IPS-11a (cell line): Measurements from ENCODE around the gene GKN1.
"Not testable (repeated sequence)": the region's sequence is repeated elsewhere in the genome, so short reads cannot be mapped to it uniquely, and the experiment has no call there.

Experiments
- H3K4me3 ChIP-seq: one replicate; pipeline ENCODE4 v1.5.1; 2013; ENCODE audit warnings: low read depth, low read length, control low read depth

The GKN1 gene

DNA sequence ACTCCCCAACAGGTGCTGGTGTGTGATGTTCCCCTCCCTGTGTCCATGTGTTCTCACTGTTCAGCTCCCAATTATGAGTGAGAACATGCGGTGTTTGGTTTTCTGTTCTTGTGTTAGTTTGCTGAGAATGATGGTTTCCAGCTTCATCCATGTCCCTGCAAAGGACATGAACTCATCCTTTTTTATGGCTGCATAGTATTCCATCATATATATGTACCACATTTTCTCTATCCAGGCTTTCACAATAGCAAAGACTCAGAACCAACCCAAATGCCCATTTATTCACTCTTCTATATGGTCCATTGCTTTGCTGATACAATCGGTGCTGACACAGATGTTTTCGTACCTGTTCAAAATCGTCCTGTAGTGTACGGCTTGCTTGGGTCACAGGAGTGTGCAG, 19.0 kb upstream of the GKN1 start:
- not testable (repeated sequence) for H3K4me3 ChIP-seq

DNA sequence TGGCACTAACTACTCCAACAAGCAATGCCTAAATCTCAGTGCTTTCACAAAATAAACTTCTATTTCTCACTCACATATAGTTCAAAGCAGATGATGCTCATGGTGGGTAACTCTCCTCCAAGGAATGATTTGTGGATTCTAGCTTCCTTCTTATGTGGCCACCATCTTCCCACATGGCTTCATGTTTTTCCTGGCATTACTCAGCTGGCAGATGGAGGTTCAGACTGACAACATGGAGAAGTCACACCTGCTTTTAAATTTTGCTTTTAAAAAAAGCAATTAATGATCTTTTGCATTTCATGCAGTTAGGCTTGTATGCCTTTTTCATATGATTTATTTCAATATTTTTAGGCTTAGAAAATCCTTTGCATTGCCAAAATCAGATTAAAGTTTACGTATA, 15.4 kb upstream of the GKN1 start:
- H3K4me3 ChIP-seq = no peak overlapping the region

DNA sequence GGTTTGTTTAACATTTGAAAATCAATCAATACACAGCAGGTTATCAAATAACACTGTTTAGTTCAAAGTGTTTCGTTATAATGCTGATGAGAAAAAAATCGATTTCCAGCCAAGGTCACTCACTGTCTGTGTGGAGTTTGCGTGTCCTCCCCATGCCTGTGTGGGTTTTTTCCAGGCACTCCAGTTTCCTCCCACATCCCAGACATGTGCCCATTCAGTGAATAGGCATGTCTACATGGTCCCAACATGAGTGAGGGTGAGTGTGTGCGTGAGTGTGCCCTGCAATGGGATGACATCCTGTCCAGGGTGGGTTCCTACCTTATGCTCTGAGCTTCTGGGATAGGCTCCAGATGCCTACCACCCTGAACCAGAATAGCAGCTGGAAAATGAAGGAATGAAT, 13.1 kb upstream of the GKN1 start:
- no peak overlapping the region for H3K4me3 ChIP-seq

DNA sequence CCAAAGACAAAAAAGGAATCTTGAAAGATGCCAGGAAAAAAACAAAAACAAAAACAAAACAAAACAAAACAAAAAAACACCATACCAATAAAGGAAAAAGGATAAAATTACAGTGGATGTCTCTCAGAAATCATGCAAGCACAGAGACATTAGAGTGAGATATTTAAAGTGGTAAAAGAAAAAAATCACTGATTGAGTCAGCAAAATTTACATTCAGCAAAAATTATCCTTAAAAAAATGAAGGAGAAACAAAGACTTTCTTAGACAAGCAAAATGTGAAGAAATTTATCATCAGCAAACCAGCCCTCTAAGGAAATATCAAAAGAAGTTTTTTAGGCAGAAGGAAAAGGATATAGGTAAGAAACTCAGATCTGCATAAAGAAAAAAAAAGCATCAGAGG, 10.2 kb upstream of the GKN1 start:
- no peak overlapping the region for H3K4me3 ChIP-seq

DNA sequence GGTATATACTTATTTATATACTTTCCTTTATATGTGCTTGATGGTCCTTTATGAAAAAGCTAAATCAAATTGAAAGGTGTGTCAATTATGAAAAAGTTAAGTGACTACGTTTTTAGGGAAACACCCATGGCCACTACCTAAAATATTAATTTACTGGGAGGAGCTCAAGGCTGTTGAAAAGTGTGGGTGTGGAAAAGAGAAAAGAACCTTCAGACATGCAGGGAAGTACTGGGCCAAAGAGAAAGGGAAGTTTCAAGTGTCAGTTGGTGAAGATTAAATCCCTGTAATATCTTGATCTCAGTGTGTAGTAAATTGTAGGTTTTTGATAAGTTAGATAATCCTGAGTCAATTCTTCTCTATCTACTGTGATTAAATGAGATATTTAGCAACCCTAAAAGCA, 6.2 kb upstream of the GKN1 start:
- H3K4me3 ChIP-seq = no peak overlapping the region

DNA sequence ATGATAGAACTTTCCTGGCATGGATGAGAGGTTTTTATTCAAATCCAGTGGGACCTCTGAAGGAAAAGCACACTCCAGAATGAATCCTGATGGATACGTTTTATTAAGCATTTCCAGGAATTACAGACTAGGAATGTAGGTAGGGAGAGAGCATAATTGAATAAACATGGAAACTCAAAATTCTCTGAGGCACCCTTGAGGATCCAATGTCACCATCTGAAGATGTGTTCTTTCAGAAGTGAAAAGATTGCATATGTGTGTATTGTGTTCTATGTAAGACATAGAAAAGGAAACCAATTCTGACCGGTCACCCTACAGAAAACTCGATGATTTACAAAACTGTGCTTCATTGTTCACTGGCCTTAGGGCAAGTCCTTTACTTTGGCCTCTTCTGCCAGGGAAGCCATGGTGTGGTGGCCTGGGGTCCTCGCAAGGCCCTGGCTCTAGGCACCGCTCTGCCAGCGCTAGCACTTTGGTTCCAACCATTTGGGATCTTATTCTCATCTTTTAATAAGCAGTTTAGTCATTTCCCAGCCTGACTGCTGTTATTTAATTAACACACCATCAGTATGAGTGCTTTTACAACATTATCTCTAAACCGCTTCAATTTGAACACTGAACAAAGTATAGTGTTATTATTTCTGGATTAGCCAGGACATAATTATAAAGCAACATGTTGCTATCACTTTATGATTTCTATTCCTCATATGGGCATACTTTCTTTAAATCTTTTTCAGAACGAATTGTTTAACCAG, 4.5 kb upstream of the GKN1 start:
- H3K4me3 ChIP-seq = no peak overlapping the region

DNA sequence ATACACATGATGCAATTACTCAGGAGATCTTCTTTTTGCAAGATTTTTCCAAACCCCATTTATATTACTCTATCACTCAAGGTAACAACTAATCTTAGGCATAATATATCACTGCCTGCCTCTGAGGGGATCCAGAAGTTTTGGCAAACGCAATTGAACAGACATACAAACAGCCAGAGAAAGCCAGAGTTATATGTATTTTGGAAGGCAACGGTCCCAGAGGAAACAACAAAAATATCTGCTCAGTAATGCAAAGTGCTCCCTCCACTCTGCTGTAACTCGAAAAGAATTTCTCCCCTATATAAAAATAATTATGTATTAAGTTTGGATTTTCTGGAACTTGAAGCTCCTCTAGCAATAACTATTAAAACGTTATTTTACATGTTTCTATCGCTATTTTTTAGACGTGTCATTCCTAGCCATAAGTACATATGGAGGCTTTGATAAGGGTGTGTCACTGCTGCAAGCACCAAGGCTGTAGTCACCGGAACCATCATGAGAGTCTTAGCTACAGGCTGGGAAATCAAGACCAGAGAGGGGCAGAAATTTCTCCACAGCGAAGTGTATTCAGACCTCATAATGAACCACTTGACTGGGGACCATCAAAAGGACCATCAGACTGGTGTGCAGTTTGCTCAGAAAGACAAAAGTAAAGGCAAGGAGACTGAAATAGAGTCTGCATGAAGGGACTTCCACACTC, 3.7 kb upstream of the GKN1 start:
- no peak overlapping the region for H3K4me3 ChIP-seq

DNA sequence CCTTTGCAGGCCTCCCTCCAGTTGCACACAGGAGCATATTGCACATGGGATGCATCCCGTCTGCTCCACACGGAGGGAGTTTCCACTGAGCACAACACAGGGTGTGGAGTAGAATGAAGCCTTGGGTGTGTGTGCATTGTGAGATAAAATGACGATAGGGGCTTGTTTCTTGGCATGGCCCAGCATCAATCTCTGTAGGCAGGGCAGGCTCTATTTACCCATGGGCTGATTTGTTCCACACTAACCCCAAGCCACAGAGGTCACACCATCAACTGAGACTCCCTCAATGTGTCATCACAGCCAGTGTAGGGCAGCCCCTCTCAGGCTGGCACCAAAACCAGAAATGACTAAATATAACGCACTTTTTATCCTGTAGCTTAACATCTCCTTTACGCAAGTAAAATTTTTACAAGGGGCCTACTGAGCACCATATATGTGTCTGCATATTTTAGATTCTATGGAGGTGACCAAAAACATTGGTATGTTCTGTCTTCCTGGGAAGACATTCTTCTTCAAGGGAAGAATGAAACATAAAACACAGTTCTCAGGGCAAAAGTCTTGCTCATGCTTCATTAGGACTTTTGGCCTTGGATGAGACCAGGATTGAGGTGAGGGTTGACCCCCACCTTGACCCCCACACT, 2.7 kb upstream of the GKN1 start:
- no peak overlapping the region for H3K4me3 ChIP-seq

DNA sequence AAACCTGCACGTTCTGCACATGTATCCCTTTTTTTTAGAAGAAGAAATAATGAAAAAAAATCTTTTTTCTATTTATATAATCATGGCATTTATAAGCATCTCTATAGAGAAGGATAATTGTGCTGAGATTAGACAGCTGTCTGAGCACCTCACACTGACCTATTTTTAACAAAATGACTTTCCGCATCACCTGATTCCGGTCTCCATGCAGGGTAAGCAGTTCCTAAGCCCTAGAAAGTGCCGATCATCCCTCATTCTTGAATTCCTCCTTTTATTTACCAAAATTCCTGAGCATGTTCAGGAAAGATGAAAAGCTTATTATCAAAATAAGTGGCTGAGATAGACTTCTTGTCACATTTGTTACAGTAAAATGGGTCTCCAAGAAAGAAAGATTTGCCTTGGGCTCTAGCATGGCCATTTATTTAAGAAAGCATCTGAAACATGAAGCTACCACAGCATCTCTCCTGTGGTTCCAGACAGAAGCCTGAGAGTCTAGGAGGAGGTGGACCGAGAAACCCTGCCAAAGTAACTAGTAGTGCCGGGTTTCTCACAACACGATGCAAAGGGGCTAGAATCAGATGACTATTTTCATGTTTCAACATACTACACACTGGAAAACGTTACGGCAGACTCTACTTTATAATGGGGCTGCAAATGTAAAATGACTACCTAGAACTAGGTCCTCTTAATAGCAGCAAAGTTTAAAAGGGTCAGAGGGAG, 670 bp downstream of the GKN1 start:
- H3K4me3 ChIP-seq = no peak overlapping the region

DNA sequence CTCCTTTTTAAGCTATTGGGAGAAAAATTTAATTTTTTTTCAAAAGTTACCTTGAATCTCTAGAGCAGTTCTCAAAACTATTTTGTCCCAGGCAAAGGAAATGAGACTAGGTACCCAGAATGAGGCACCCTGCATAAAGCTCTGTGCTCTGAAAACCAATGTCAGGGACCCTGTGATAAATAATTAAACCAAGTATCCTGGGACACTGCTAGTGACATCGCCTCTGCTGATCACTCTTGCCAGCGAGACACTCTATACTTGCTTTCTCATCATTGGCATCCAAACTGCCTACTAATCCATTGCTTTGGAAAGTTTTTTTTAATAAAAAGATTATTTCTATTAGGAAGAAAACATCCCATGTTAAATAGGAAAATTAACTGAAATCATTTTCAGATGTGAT, 1.4 kb downstream of the GKN1 start:
- H3K4me3 ChIP-seq = no peak overlapping the region

DNA sequence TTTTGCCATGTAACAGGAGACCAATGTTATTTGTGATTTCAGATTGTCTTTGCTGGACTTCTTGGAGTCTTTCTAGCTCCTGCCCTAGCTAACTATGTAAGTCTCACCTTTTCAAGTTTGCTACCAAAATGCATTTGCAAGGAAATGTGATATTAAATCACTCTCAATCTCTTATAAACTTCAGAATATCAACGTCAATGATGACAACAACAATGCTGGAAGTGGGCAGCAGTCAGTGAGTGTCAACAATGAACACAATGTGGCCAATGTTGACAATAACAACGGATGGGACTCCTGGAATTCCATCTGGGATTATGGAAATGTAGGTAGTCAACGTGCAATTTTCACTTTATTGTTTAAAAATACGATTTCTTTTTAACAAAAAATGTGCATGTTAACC, 3.0 kb downstream of the GKN1 start:
- H3K4me3 ChIP-seq = no peak overlapping the region

DNA sequence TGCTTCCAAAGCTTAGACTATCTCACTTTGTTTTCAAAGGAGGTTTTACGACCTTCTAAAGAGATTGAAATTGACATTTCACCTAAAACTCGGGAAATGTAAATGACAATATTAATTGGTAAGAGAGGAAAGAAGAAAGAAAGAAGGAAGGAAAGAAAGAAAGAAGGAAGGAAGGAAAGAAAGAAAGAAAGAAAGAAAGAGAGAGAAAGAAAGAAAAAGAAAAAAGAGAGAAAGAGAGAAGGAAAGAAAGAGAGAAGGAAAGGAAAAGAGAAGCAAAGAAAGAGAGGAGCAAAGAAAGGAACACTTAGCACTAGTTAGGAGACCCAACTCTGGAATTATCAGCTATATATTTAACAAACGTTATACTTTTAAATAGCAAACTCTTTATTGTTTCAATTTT, 3.7 kb downstream of the GKN1 start:
- no peak overlapping the region for H3K4me3 ChIP-seq

DNA sequence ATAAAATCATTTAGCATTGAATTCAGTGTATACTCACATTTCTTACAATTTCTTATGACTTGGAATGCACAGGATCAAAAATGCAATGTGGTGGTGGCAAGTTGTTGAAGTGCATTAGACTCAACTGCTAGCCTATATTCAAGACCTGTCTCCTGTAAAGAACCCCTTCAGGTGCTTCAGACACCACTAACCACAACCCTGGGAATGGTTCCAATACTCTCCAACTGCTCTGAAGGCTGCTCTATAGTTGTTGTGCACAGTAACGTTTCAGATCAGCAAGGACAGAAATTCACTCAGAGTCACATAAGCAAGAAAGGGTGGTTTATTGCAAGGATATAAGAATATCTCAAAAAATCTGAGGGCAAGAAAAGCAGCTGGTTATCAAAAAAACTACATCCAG, 6.5 kb downstream of the GKN1 start:
- H3K4me3 ChIP-seq = no peak overlapping the region

DNA sequence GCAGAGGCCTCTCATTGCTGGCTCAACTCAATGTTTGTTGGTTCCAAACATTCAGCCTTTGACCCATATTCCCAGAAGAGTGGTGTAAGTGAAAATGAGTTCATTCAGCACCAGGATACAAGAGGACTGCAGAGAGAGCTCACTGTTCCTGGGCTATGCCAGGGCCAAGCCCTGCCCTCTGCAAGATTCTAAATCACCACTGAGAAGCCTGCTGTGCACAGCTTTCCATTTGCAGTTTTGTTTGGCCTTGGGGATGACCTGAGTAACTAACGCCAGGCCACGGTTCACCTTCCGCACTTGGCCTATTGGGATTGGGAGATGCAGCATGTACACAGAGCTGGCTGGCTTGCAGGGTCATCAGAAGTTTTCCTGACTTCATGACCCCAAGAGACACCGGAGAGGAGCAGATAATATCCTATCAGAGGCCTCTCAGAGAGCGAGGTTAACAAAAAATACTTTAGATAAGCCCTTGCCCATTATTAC, 12.6 kb downstream of the GKN1 start:
- H3K4me3 ChIP-seq = no peak overlapping the region

DNA sequence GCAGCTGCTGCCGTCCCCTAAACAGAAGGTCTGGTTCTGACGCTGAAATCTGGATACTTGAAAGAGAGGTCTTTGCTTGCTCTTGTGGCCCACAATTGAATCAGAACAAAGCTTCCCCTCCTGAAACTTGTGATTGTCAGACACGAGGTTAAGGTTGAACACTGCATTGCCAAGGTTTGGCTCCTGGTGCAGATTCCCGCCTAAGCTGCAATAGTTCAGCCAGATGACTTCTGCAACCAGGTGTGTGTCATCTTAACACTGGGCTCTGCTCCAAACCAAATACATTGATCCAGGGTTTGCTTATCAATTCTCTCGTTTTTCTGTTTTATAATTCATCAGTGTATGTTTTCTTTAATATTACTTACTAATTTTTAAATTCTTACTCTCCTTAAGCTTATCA, 14.6 kb downstream of the GKN1 start:
- no peak overlapping the region for H3K4me3 ChIP-seq

DNA sequence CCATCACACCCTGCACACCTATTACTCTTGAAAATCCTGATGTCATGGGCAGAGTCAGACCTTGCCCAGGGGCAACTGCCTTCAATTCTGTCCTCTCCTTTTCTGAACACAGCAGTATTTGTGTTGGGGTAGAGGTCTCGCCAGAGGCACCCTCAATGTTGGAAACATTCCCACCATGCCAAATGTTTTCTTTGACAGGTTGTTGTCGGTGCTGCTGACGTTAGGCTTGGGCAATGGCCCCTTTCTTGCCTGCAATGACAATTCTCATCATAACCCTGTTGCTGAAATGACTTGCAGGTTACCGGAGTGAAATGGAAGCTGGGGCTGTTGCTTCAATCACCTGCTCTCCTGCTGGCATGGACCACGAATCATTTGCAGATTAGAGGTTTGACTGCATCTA, 17.9 kb downstream of the GKN1 start:
- no peak overlapping the region for H3K4me3 ChIP-seq

DNA sequence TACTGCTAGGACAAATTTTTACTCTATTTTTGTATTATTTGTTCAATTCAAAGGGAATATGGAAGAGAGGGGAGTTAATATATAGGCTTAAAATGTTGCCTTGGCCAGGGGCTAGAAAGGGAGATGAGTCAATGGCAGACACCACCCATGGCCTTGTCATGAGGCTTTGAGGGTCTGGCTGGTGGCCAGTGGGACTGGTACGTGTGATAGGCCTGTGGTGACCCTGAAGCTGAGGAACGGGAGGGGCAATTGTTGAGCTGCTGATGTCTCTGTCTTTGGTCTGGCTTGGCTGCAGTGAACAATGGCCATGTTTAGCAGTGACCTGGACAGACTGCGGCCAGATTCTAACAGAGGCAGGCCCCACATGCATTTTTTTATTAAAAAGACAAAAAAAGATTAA, 18.5 kb downstream of the GKN1 start:
- no peak overlapping the region for H3K4me3 ChIP-seq

DNA sequence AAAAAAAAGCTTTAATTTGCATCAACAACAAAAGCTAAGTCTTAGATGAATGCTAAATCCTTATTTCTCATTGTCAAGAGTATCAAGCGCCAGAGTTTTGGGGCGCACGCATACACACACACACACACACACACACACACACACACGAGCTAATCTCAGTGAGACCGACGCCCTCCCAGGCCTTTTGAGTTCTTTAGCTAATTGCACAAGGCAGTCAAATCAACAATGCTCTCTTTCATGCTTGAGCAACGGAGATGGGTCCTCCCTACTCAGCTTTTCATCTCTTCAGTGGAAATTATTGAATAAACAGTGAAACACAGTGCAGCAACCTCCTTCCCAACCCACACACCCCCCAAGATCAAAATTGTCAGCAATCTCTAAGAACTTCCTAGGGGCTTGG, 19.2 kb downstream of the GKN1 start:
- H3K4me3 ChIP-seq = no peak overlapping the region

DNA sequence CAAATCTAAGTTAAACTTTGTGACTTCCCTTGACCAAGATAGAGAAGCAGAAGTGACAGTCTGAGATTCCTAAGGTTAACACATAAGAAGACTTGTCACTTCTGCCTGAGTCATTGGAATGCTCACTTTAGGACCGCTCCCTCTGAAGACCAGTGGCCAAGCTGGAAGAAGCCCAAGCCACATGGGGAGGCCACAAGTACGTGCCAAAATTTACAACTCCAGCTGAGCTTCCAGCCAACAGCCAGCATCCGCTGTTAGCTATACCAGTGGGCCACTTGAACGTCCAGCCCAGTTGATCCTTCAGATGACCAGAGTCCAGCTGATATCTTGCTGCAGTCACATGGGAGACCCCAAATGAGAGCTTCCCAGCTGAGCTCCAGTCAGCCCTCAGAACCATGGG, 20.4 kb downstream of the GKN1 start:
- H3K4me3 ChIP-seq = no peak overlapping the region

DNA sequence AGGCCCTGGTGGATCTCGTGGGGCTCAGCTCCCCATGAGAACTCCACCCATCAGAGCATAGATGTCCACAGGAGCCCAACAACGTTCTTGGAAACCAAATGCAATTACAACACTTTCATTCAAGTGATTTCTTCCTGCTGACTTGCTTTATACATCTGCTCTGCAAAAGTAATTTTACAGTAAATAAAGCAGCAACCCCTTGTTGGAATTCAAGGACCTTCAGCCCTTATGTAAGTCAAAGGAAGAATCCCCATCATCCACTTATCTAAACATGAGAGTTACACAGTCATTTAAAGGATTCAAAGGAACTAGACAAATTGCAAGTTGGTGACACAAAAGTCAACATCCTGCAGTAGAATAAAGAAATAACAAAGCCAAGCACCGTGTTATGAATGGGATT, 21.5 kb downstream of the GKN1 start:
- H3K4me3 ChIP-seq = no peak overlapping the region

DNA sequence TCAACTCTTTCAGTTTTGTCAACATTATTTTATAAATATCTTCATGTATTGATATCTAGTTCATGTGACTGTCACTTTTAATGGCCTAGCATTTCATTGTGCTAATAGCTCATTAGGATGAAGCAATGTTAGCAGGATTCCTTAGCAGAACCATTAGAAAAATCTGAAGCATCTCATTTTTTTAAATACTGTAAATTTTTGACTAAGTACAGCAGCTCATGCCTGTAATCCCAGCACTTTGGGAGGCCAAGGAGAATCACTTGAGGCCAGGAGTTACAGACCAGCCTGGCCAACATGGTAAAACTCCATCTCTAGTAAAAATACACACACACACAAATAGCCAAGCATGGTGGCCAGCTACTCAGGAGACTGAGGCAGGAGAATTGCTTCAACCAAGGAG, 23.0 kb downstream of the GKN1 start:
- no peak overlapping the region for H3K4me3 ChIP-seq

DNA sequence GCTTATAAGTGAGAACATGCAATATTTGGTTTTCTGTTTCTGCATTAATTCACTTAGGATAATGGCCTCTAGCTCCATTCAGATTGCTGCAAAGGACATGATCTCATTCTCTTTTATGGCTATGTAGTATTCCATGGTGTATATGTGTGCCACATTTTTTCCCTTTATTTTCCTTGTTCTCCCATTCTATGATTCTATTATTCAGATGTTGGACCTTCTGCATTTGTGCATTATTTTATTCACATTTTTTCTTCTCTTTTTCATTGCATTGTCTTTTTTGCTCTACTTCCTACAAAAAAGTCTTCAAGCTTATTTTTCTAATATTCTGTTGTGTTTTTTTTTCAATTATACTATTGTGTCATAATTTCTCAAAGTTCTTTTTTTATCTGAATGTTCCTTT, 27.4 kb downstream of the GKN1 start:
- H3K4me3 ChIP-seq = no peak overlapping the region
